Thyroid gland (tissue), 4 donors: ENCODE results near the gene TATDN2.

ENCODE experiments used
- CTCF ChIP-seq, 6 experiments: fragments of 200-600 bp in 3 of 6; fragments of 450-650 bp in 3 of 6; sonication (generic) in 3 of 6; IDR thresholded peaks; one replicate each; pipeline ENCODE4 v1.5.1; 2016 to 2019; ENCODE audit warnings: antibody characterized with exemption in 6 of 6, mild to moderate bottlenecking in 2 of 6, inconsistent platforms in 1 of 6, moderate library complexity in 1 of 6
- POLR2A ChIP-seq, 2 donors: fragments of 450-650 bp; IDR thresholded peaks; one replicate each; pipeline ENCODE4 v1.6.1; 2017; ENCODE audit warnings: antibody characterized with exemption in 2 of 2, mild to moderate bottlenecking in 2 of 2, moderate library complexity in 1 of 2

- TF ChIP-seq CTCF (IDR thresholded peaks at IDR 0.05) (no peak), POLR2A (IDR thresholded peaks at IDR 0.05) (no peak)
Measured at GRCh38 chr3:10269443-10269842, 21.2 kb downstream of the TATDN2 start.
